GM23338 (cell line): ENCODE measurements around the gene DONSON. TPM values are rescaled to one million over a fixed set of nuclear protein-coding genes. Genes with fewer than 3 reads are reported as not detected.

Experiments
- ATAC-seq: fragments of 200-7000 bp; cut with Tn5 transposase; 3 replicates; pipeline ENCODE4 v1.9.1; 2020
- DNase-seq: peaks from one replicate; pipeline ENCODE4 v3.0.0-alpha.2; 2015; ENCODE audit warnings: low spot score
- H2AFZ ChIP-seq: fragments of 200-600 bp; sonication (generic); 2 replicates; pipeline ENCODE4 v1.8.0; 2016; ENCODE audit warnings: antibody characterized with exemption, mild to moderate bottlenecking, moderate library complexity
- H3F3A ChIP-seq: fragments of 200-600 bp; sonication (generic); replicated peaks from 2 replicates; pipeline ENCODE4 v1.8.0; 2017; ENCODE audit warnings: antibody characterized with exemption, mixed run types, low read depth
- H3K27ac ChIP-seq: fragments of 200-600 bp; sonication (generic); 2 replicates; pipeline ENCODE4 v1.6.1; 2016; ENCODE audit warnings: low read depth
- H3K27me3 ChIP-seq: fragments of 200-600 bp; sonication (generic); 2 replicates; pipeline ENCODE4 v1.8.0; 2016; ENCODE audit warnings: mild to moderate bottlenecking, mixed run types, moderate library complexity; ENCODE audit not compliant: insufficient read depth
- H3K36me3 ChIP-seq: fragments of 200-600 bp; sonication (generic); 2 replicates; pipeline ENCODE4 v1.8.0; 2016; ENCODE audit warnings: mild to moderate bottlenecking; ENCODE audit not compliant: insufficient read depth
- H3K4me1 ChIP-seq: fragments of 200-600 bp; sonication (generic); 2 replicates; pipeline ENCODE4 v1.8.0; 2016; ENCODE audit warnings: mild to moderate bottlenecking, moderate library complexity; ENCODE audit not compliant: insufficient read depth
- H3K4me2 ChIP-seq: fragments of 200-600 bp; sonication (generic); 2 replicates; pipeline ENCODE4 v1.7.1; 2017; ENCODE audit warnings: mixed run types
- H3K4me3 ChIP-seq: fragments of 200-600 bp; sonication (generic); 2 replicates; pipeline ENCODE4 v1.6.1; 2016; ENCODE audit warnings: mixed run types
- H3K79me2 ChIP-seq: fragments of 200-600 bp; sonication (generic); replicated peaks from 2 replicates; pipeline ENCODE4 v1.8.0; 2017; ENCODE audit warnings: mild to moderate bottlenecking; ENCODE audit not compliant: insufficient read depth
- H3K9me2 ChIP-seq: fragments of 200-600 bp; sonication (generic); 2 replicates; pipeline ENCODE4 v1.8.0; 2017; ENCODE audit not compliant: insufficient read depth
- H4K20me1 ChIP-seq: fragments of 200-600 bp; sonication (generic); replicated peaks from 2 replicates; pipeline ENCODE4 v1.8.0; 2017; ENCODE audit warnings: mild to moderate bottlenecking; ENCODE audit not compliant: insufficient read depth
- H3K27ac Mint-ChIP-seq: 2 replicates; pipeline ENCODE4 v1.8.0; 2020; ENCODE audit warnings: inconsistent platforms, mild to moderate bottlenecking, moderate library complexity, mixed read lengths
- H3K27me3 Mint-ChIP-seq: 3 replicates; pipeline ENCODE4 v1.8.0; 2022; ENCODE audit warnings: low read depth, mild to moderate bottlenecking, moderate library complexity, mixed read lengths, inconsistent platforms; ENCODE audit not compliant: insufficient read depth, poor library complexity
- H3K36me3 Mint-ChIP-seq: 3 replicates; pipeline ENCODE4 v1.8.0; 2021; ENCODE audit warnings: low read depth, mild to moderate bottlenecking, inconsistent platforms, moderate library complexity, mixed read lengths
- H3K4me1 Mint-ChIP-seq: 3 replicates; pipeline ENCODE4 v1.8.0; 2020; ENCODE audit warnings: mild to moderate bottlenecking, inconsistent platforms, mixed read lengths
- H3K4me3 Mint-ChIP-seq: 3 replicates; pipeline ENCODE4 v1.8.0; 2021; ENCODE audit warnings: moderate library complexity, mild to moderate bottlenecking, inconsistent platforms, mixed read lengths
- H3K9me3 Mint-ChIP-seq: 3 replicates; pipeline ENCODE4 v1.8.0; 2020; ENCODE audit warnings: moderate library complexity, mild to moderate bottlenecking, inconsistent platforms, mixed read lengths
- CREB1 ChIP-seq: fragments of 250-450 bp; sonication (Bioruptor Pico); IDR thresholded peaks from 2 replicates; pipeline ENCODE4 v1.5.0; 2020; ENCODE audit warnings: low read depth, mild to moderate bottlenecking, moderate library complexity
- CTCF ChIP-seq, 2 experiments: fragments of 200-600 bp in 1 of 2; sonication (generic) in 1 of 2; conservative IDR thresholded peaks; 2 replicates each; pipeline versions ENCODE4 v1.5.1 to v1.6.1; 2016 to 2017; ENCODE audit warnings: antibody characterized with exemption in 2 of 2, low read depth in 2 of 2, mild to moderate bottlenecking in 2 of 2, moderate library complexity in 1 of 2
- ETS1 ChIP-seq: IDR thresholded peaks from 2 replicates; pipeline ENCODE4 v1.6.1; 2016; ENCODE audit warnings: antibody characterized with exemption
- EZH2phosphoT487 ChIP-seq: fragments of 200-600 bp; sonication (generic); IDR thresholded peaks from one replicate; pipeline ENCODE4 v1.8.1; 2018; ENCODE audit warnings: antibody characterized with exemption; ENCODE audit not compliant: unreplicated experiment
- JUNB ChIP-seq: IDR thresholded peaks from one replicate; pipeline ENCODE4 v1.6.1; 2016; ENCODE audit warnings: antibody characterized with exemption; ENCODE audit not compliant: unreplicated experiment
- NANOG ChIP-seq: IDR thresholded peaks from 2 replicates; pipeline ENCODE4 v1.6.1; 2016; ENCODE audit warnings: antibody characterized with exemption, borderline replicate concordance
- POLR2AphosphoS5 ChIP-seq: IDR thresholded peaks from 2 replicates; pipeline ENCODE4 v1.6.1; 2016; ENCODE audit warnings: antibody characterized with exemption, low read depth
- REST ChIP-seq: IDR thresholded peaks from one replicate; pipeline ENCODE4 v1.6.1; 2018; ENCODE audit warnings: antibody characterized with exemption; ENCODE audit not compliant: unreplicated experiment
- STAT1 ChIP-seq: IDR thresholded peaks from one replicate; pipeline ENCODE4 v1.6.1; 2016; ENCODE audit warnings: antibody characterized with exemption; ENCODE audit not compliant: unreplicated experiment
- ZNF331 ChIP-seq: fragments of 250-450 bp; sonication (Bioruptor Pico); IDR thresholded peaks from 2 replicates; pipeline ENCODE4 v1.5.0; 2020; ENCODE audit warnings: low read depth, mild to moderate bottlenecking, moderate library complexity
- polyA plus RNA-seq: library from polyadenylated mRNA; unstranded; fragments of >200 nt; fragmentation: Nextera tagmentation; extraction: Ambion mirVana; gene quantifications from 2 replicates; pipeline ENCODE4 v1.2.1, GENCODE V29; 2016
- total RNA-seq: library from RNA; depleted of rRNA; stranded (reverse); fragments of >200 nt; shearing (Covaris generic); gene quantifications from 2 replicates; pipeline ENCODE4 v1.2.3, GENCODE V29; 2014

Gene DONSON
- total and polyA plus RNA-seq, 2 experiments from 2014 or later, result 32.9 to 35.2 TPM

DNA sequence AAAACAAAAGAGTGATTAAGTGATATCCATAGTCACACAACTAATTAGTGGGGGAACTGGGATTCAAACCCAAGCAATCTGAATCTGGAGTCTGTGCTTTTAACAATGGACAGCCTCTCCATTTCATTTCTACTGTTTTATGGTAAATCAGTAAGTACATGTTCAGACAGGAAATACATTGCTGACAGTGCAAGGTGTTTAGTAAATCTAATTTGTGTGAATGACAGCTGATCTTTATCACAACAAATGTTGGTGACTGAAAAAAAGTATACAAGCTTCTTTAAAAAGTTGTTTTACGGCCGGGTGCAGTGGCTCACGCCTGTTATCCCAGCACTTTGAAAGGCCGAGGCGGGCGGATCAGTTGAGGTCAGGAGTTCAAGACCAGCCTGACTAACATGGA, 20.6 kb downstream of the DONSON start:
- ATAC-seq (no peak), DNase-seq (no peak)
- Histone ChIP-seq H3K36me3 (peaks cover 34% of the 10 kb centered on the region), H2AFZ (no peak overlapping the region), H3K9me2 (no peaks in the 10 kb centered on the region), H3K4me1 (no peaks in the 10 kb centered on the region), H3K27ac (no peak overlapping the region), H3F3A (no peaks in the 10 kb centered on the region), H3K79me2 (peaks cover 12% of the 10 kb centered on the region), H3K4me2 (no peak overlapping the region), H3K4me3 (no peak overlapping the region), H3K27me3 (no peaks in the 10 kb centered on the region), H4K20me1 (peaks cover 9% of the 10 kb centered on the region)
- Mint-ChIP-seq H3K27ac (no peak overlapping the region), H3K9me3 (no peaks in the 10 kb centered on the region), H3K4me3 (no peak overlapping the region), H3K36me3 (peaks cover 49% of the 10 kb centered on the region), H3K27me3 (no peaks in the 10 kb centered on the region), H3K4me1 (no peaks in the 10 kb centered on the region)
- TF ChIP-seq JUNB (no peak), CTCF (conservative IDR thresholded peaks at IDR 0.05; ENCODE audit: low read depth in 2 of 2) (no peak), STAT1 (no peak), NANOG (no peak), REST (no peak), ETS1 (no peak), POLR2AphosphoS5 (no peak)

GRCh38 chr21:33566514-33566913, 22.0 kb downstream of the DONSON start:
- no peaks in the 10 kb centered on the region for H3K4me1 Mint-ChIP-seq
- Histone ChIP-seq H3K4me1 (no peaks in the 10 kb centered on the region), H3K36me3 (peaks cover 28% of the 10 kb centered on the region; the same call in 1 of the 2 replicates), H4K20me1 (peaks cover 9% of the 10 kb centered on the region), H3K9me2 (no peaks in the 10 kb centered on the region), H3K27ac (no peak overlapping the region), H3K79me2 (peaks cover 24% of the 10 kb centered on the region), H3K4me2 (no peak overlapping the region), H3K4me3 (no peak overlapping the region), H3K27me3 (no peaks in the 10 kb centered on the region), H2AFZ (no peak overlapping the region), H3F3A (no peaks in the 10 kb centered on the region)
- no peak for DNase-seq
- H3K27ac Mint-ChIP-seq, result no peak overlapping the region
- H3K27me3 Mint-ChIP-seq, result no peaks in the 10 kb centered on the region
- no peaks in the 10 kb centered on the region for H3K9me3 Mint-ChIP-seq
- no peak for ATAC-seq
- H3K4me3 Mint-ChIP-seq, result no peak overlapping the region
- TF ChIP-seq EZH2phosphoT487 (no peak), REST (no peak), ZNF331 (CRISPR knock-in tag) (no peak), CREB1 (no peak), NANOG (no peak), JUNB (no peak), POLR2AphosphoS5 (no peak)
- H3K36me3 Mint-ChIP-seq, result peaks cover 46% of the 10 kb centered on the region
